Fibroblast of upper back skin (primary cell): ENCODE data around the gene CTNNA2.
A peak's percentile ranks its signal among the peaks of the same experiment; 100 is the strongest.

Source experiments
- DNase-seq: peaks from one replicate; pipeline ENCODE4 v3.0.0-alpha.2; 2013

CTNNA2 gene

DNA sequence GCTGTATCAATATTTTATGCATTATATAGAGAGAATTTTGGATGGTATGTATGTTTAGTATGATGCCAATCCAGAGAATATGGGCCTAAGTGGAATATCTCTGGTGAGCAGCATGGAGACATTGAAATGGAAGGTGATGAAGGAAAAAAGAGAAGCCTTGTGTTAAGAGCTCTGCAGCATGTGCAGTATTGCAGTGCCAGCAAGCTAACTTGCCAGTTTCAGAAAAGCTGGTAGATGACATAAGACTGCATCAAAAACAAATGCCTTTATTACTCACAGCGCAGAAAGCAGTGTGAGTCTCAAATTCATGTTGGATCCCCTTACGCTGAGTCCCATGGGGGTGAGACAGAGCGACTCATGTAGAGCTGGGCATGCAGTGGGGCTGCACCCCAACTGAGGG lies 280.2 kb downstream of the CTNNA2 start:
- no peak for DNase-seq

DNA sequence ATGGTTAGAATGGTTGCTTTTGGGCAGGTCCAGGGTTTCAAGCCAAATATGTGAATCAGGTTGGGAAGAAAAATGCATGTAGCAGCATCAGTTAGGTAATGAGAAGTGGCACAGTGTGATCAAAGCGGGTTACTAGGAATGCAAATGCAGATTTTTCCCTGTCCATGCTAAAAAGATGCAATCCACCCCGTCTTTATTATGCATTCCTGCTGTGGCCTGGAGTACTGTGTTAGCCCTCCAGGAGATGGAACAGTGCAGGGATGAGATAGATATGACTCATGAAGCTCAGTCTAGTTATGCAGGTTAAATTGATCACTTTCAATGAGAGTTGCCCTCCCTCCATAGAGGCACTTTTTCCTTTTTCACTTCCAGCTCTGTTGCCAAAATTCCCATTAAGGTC lies 283.8 kb downstream of the CTNNA2 start:
- DNase-seq = peak; percentile 18

DNA sequence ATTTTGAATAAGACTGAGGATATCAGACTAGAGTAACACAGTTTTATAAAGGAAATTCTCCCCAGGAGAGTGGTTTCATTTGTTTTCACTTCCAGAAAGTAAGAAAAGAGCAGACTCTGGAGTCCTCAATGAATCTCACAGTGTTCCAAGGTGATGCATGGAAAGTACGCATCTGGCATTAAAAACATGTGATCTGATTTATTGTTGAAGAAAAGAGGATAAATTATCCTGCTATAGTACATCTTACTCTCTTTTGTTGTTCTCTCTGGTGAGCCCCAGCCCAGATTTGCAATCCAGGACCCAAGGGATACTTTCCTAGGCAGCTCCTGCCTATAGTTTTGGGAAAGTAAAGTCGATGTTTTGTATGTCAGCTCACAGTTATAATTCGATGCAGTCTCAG lies 285.9 kb downstream of the CTNNA2 start:
- DNase-seq = no peak

DNA sequence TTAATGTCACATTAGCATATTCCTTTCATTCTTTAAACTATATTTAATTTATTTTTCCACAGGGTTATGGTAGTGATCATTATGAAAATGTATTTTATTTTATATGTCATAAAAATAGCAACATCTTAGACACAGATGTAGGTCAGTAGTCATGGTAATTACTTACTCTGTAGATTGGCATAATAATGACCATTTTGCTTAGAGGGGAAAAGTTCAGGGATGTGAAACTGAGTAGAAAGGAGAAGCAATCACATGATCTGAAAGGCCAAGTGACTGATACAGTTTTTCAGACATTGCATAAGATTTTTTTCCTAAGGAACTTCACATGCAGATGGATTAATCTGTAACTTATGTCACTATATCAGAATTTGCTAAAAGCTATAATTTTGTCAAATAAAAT lies 286.9 kb downstream of the CTNNA2 start:
- no peak for DNase-seq

DNA sequence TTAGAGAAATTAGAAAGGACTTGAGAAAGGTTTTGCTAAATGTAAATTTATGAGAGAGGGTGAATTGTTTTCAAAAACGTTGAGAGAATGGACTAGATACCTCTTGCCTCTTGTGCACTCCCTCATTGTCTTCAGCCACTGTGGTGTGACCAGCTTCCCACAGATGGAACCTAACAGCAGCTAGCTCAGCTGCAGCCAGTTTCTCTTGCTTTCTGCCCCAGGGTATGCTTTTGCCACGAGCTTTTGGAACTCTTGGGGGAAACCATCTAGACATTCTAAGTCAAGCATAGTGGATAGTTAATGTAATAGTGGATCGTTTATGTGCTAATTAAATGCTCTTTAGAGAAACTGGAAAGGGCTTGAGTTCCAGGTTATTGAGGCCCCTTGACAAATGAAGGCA lies 288.2 kb downstream of the CTNNA2 start:
- no peak for DNase-seq

DNA sequence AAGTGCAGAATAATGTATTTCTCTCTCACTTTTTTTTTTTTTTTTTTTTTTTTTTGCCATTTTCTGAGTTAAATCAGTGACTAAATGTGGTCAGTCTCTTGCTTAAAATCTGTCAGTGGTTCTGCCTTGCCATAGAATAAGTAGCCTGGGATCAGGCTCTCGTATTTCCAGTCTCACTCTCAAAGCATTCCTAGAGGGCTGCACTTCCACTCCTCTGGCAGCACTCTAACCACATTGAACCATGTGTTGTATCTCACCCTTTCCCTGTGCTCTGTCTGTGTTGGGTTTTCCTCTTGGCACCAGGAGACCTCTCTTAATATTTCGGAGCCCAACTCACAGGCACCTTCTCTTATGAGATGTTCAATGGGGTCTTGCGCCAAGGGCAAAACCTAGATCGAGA lies 304.4 kb downstream of the CTNNA2 start:
- no peak for DNase-seq

DNA sequence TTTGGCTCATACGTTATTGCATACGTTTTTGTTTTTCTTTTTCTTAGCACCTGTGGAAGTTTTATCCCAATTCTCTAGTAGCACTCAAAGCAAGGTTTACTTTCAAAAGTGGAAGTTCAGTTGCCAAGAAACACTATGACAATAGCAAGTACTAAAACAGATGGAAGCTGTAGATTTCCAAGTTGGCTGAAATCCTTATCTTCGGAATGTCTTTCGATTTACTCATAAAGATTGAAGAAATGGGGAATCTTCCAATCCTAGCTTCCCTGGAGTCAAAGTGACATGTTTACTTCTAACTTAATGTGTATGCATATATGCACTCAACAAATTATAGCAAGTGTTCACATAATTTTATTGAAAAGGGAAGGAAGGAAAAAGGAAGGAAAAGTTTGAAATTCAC lies 307.4 kb downstream of the CTNNA2 start:
- DNase-seq = no peak

DNA sequence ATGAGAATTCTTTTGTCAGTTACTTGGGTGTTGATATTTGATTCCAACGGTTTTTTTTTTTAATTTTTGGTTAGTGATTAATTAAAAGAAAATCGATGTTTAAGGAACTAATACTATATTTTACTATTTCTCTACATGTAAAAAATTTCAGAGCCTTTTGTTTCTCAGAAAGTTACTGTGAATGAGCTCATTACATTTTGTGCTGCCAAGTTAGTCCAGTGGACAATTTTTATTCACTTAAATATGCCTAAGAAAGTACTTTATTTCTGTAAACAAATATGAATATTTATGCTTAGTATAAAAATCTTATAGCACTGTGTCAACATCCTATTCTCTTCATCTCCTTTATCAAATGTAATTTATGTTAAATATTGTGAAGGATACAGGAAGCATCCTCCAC lies 309.3 kb downstream of the CTNNA2 start:
- DNase-seq = no peak

DNA sequence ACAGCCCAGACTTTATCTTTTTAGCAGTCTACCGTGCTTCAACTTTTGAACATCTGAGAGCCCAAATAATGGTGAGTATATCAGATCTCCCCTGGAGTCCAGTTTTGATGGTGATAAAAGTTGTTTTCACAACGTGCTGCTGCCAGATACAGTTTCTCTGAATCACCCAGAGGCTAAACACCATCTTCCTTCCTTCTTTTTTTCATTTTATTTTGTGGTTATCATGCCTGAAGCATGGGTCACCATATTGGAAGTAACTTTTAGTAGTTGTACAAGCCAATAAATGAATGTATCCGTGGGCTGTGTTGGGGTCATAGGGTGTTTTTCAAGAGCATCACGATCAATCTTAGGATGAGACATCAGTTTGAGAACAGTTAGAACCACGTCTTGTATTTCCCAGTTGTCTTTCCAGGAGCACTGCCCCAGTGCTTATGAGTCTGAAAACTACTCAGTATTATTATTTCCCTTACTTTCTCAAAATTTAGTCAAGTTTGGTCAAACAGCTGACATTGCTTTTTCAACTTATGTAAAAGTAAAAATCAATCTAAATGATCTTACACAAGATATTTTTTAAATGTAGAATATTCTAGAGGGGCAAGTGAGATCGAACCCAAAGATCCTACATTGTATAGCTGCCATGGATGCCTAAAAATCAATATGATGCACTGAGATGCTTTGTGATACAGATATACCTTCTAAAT lies 311.4 kb downstream of the CTNNA2 start:
- peak; percentile 4 for DNase-seq

DNA sequence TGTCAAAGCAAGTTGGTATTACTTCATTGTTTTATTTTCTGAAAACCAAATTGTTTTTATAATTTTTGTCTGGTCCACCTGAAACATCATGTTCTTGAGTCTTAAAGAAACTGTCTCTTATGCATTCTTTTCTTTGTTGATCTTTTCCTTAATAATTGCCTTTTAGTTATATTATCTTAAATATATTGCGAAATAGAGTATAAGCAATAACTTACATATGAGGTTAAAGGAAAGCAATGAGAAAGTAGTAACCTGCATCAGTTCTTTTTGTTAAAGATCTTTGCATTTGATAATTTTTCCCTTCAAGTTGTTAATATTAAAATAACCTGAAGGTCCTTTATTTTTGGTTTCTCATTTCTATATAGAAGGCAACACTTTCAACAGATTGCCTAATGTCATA lies 315.0 kb downstream of the CTNNA2 start:
- DNase-seq = no peak

DNA sequence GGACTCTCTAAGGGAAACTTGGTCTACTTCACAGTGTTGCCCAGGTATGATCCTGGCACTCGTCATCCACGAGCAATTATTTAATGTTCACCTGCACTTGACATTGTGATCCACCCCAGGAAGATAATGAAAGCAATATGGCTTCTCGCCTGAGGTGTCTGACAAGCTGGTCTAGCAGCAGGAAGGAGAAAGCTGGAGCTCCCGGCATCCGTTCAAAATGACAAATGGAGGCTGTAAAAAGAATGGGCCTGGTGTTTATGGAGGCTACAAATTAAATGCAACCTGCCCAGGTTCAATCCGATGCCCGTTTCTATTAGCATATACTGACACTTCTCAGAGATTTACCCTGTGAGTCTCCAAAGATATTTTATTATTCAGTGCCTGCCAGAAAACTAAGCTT lies 317.6 kb downstream of the CTNNA2 start:
- no peak for DNase-seq

DNA sequence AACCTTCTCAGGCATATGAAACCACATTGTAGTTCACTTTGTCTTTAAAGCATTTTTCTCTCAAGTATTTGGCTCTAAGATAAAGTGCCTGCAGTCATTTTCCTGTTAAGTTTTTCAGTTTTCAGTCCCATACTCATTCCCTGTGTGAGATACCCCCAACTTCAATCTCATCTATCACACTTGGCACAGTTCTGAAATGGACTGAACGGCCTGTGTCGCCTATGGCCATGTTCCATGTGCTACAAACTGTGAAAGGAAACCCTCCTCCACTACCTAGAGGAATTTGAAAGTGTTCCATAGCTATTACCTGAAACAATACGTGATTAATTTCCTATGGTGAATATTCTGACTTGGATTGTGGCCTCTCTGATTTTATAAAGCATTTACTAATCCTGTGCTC lies 319.1 kb downstream of the CTNNA2 start:
- DNase-seq = no peak

DNA sequence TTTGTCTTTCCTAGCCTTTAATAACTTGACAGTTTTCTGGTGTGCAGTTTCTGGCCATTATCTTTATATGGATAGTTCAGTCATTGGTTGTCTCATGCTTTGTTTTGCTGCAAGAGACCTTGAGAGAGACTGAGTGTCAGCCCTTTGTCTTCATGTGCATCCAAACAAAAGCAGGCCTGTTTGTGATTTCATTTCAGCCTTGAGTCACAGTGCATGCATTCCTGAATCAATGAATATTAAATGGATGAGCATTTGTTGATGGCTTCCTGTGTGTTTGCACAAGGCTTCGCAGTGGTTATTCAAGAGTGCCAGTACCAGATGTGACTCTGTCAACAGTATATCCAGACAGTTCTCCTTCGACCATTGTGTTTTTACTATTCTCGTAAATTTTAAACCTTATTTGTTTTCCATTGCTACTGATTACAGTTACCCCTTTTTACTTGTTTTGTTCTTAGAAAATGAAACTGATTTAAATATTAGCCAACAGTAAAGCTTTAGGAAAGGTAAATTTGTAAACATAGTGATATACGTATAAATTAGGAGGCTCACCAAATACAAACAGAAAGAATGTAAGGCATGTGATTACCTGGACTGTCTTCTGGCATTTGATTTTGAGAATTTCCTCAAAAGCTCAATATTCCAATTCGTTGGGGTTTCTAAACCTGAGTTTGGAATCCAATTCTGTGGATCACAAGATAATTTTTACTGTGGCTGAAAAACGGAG lies 319.8 kb downstream of the CTNNA2 start:
- DNase-seq = no peak

DNA sequence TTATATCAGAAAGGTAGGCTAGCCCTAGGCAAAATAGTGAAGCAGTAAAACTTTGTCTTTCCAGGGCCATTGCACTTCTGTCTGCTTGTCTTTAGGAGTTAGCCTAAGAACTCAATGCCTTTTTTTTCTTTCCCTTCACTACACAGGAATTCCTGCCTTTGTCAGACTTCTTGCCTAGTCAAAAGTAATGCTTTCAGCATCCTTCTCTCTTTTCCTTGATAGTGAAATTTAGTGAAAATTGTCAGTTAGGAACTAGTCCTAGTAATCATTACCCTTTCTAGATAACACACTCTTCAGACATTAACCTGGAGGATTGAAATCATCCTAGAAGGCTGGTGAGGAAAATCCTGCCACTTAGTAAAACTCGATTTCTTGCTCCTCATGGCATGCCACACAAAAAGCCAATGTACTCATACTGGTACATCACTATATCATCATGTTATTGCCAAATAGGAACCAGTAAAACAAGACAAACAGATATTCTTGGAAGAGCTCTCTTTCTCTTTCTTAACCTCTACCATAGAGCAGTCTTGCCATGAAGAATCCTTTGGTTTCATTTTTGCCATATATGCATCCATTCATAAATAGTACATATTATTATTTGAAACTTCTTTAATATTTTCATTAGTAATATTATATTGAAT lies 320.5 kb downstream of the CTNNA2 start:
- DNase-seq = no peak

DNA sequence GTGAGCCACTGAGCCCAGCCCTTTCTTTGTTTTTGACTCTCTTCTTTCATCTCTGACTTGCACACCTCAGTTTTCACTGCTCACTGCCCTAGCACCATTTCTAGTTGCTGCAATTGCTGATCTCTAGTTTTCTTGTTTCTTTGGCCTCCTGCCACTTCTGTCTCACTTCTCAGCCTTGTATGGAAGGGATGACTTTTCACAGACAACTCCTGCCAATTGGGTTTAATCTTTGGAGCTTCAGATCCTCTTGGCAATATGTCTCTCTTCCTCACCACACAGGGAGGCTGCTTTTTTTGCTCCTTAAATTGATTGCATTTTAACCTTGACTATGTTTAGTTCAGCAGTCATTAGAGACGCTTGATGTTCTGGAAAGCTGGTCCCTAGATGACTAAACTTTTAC lies 323.1 kb downstream of the CTNNA2 start:
- DNase-seq = peak; percentile 23

DNA sequence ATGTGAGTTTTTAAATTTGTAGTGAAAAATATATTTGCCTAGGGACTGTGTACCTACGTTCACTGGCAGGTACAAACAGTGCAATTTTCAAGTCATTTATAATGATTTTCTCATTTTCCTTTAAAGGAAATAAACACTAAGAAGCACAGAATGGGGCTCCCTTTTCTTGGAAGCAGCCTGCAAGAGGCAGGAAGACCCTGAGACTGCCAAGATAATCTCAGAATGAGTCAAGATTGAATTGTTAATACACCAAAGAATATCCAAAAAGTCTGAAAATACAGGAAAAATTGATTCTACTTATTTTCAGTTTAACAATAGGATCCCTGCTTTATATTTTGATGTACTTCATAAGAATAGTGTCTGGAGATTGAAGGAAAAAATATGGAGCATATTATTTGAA lies 331.2 kb downstream of the CTNNA2 start:
- no peak for DNase-seq

DNA sequence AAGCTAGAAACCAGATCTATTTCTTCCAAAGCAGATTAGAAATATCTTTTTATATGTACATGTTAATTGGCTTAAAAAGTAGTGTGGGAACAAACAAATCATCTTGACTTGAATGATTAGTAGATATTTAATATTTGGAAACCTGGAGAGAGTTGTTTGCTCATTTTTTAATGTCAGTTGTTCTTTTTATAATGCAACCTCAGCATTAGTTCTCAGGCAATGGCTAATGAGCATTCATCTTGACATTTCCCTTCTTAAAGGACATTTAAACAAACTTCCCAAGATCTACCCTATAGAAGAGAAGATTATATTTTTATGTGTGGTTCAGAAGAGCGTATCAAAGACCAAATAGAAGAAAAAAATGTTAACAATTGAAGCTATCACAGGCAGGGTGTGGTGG lies 334.0 kb downstream of the CTNNA2 start:
- DNase-seq = no peak

DNA sequence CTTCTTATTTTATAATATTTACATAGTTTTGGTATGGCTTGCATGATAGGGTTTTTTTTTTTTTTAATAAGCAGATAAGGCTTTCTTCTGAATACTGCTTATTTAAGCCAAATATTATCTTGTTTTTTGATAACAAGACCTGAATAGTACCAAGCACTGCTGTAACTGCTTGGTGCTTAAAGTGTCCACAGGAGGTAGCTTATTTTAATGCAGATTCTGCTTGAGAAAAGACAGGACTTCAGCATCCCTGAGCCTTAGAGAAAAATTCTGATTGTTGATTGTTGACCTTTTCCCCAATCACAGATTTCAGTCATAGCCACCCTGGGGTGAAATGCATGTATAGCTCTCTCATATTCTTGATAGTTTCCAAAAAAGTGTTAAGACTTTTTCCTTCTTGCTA lies 336.4 kb downstream of the CTNNA2 start:
- no peak for DNase-seq

DNA sequence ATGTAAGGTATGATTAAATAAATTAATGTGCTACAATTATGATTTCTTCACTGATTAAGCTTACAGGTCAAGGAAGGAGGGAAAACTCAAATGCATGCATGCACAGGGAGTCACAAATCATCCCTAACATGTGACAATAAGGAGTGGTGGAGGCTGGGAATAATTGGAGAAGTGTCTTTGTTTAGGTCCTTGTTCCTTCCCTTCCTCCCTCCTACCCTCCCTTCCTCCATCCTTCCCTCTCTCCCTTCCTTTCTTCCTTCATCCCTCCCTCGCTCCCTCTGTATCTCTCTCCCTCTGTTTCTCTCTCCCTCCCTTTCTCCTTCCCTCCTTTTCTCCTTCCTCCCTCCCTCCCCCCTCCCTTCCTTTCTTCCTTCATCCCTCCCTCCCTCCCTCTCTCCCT lies 337.1 kb downstream of the CTNNA2 start:
- no peak for DNase-seq

DNA sequence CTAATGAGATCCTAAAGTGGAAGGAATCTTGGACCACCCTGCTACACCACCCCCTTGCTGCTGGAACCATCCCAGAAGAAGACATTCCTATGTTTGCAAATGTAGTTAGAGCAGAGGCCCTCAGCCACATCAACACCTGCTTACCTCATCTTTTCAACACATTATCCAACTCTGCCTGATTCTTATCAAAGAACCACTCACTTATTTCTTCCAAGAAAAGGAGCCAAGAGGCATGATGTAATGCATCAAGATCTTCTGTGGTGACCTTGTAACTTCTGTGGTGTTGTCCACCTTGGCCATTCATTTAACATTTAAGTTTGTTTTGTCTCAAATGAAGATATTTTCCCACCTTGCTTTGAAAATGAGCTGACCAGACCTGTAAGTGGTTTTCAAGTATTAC lies 338.1 kb downstream of the CTNNA2 start:
- peak; percentile 5 for DNase-seq

DNA sequence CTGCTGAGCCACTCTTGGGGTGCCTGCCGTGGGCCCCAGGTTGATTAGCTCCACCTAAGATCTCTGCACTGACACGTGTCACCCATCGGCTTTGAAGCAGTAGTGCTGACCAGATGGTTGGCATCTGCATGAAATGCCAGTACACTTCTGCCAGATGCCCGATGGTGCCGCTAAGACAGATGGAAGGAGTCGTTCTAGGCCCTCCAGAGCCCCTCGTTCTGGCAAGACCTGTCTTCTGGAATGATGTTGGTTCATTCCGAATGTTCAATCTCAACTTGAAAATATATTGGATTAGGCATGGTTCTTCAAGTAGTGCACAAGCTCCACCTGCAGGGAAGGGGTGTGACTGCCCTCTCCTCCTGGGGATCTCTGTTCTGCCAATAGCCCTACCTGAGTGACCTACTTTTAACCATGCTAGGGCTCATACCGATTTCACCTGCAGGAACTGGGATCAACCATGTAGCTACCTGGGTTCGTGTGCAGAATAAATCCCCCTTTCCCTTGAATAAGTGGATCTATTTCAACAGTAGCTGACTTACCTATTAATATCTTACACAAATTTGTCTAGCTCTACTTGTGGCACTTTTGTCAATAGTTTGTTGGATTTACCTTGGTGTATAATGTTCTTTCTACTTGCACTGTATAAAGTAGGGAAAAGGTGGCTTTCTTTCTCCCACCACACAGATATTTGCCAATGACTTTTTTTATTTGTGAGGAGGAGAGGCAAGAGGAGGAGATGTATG lies 342.6 kb downstream of the CTNNA2 start:
- peak; percentile 42 for DNase-seq

DNA sequence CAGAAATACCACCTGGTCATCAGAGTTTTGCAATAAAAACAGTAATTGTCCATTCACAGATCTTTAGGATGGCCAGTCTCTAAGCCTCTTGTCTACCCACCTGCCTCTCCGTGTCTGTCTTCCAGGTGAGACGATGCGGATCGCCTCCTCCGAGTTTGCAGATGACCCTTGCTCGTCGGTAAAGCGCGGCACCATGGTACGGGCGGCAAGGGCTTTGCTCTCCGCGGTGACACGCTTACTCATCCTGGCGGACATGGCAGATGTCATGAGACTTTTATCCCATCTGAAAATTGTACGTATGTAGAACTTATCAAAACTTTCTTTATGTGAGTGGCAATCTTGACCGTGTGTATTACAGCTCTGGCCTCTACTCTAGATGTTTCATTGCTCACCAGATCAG lies 345.0 kb downstream of the CTNNA2 start:
- DNase-seq = no peak

DNA sequence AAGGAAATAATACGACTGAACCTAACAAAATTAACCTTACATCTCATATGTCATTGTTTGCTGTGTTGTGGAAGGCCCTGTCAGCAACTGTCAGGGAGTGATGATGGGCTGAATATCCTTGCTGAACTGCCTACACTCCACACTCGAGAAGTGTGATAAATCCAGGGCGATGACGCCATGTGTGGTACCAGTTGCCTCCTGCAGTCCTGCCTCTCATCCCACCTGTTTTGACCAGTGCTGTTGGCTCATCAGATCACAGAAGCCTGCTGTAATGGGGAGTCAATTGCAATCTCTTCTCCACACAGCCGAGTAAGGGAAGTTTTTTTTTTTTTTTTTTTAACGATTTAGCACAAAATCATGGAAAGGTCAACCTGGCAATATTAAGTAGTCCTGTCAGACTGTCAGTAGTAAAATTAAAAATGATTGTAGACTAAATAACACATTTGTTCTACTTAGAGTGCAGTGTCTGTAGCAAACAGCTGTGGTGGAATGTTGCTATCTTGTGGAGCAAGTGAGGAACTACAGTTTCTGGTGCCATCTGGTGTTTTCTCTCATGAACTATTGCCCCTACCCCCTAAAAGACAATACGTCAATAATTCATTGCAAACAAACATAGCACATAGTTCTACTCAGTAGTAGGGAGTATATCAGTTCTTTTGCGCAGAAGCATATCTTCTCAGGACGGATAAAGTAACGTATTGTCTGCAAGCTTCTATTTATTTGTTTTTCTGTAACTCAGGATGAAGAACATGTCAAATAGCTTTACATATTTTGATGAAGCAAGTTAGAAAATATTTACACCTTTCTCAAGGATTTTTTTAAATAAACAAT lies 347.6 kb downstream of the CTNNA2 start:
- peak; percentile 50 for DNase-seq
